B cell (primary cell): ENCODE data around the gene GSTA2. TPM values are rescaled to one million over a fixed set of nuclear protein-coding genes. Genes with fewer than 3 reads are reported as not detected.

Experiments
- ATAC-seq: fragments of 200-7000 bp; cut with Tn5 transposase; one replicate; pipeline ENCODE4 v1.10.0; 2021; ENCODE audit warnings: low read depth, mild to moderate bottlenecking, moderate number of reproducible peaks, moderate library complexity
- CTCF ChIA-PET: fragments of 350-600 bp; sonication (Branson Sonifier 250); formaldehyde crosslinking; loops from one replicate; lab custom pipeline; 2021; ENCODE audit warnings: antibody characterized with exemption, inconsistent platforms; lab: Charles Lee
- POLR2A ChIA-PET: fragments of 350-600 bp; sonication (Branson Sonifier 250); formaldehyde crosslinking; loops from one replicate; lab custom pipeline; 2021; ENCODE audit warnings: antibody characterized with exemption; lab: Charles Lee
- DNase-seq: peaks from one replicate; pipeline ENCODE4 v3.0.0; 2013
- H2AFZ ChIP-seq: 2 replicates; pipeline ENCODE4 v1.6.1; 2012; ENCODE audit warnings: mild to moderate bottlenecking, low read depth, low read length; ENCODE audit not compliant: insufficient read depth, poor library complexity, severe bottlenecking
- H3K27ac ChIP-seq, 2 donors: 1 replicate in 1 of 2; 2 replicates in 1 of 2; pipeline ENCODE4 v1.5.1; 2012 to 2013; ENCODE audit warnings: low read length in 2 of 2, mild to moderate bottlenecking in 2 of 2, moderate library complexity in 1 of 2
- H3K27me3 ChIP-seq, 4 experiments: fragments of 200-600 bp in 1 of 4; sonication (generic) in 1 of 4; replicated peaks in 1 of 4; 1 replicate in 2 of 4; 2 replicates in 2 of 4; pipeline versions ENCODE4 v1.6.1 to v1.7.0; 2013 to 2016; ENCODE audit warnings: low read length in 3 of 4, mild to moderate bottlenecking in 2 of 4, mixed read lengths in 1 of 4, moderate library complexity in 1 of 4; ENCODE audit not compliant: insufficient read depth in 4 of 4, control insufficient read depth in 3 of 4; ENCODE audit errors: control extremely low read depth in 1 of 4
- H3K36me3 ChIP-seq, 2 experiments: replicated peaks in 1 of 2; 1 replicate in 1 of 2; 2 replicates in 1 of 2; pipeline versions ENCODE4 v1.6.1 to v1.7.1; 2013; ENCODE audit warnings: low read length in 1 of 2; ENCODE audit not compliant: insufficient read depth in 2 of 2, control insufficient read depth in 1 of 2; ENCODE audit errors: control extremely low read depth in 1 of 2, extremely low read depth in 1 of 2
- H3K4me1 ChIP-seq, 2 donors: fragments of 200-600 bp in 1 of 2; sonication (generic) in 1 of 2; 1 replicate in 1 of 2; 2 replicates in 1 of 2; pipeline versions ENCODE4 v1.5.1 to v1.6.1; 2013 to 2017; ENCODE audit warnings: low read length in 2 of 2; ENCODE audit not compliant: control insufficient read depth in 2 of 2, insufficient read depth in 2 of 2
- H3K4me2 ChIP-seq: replicated peaks from 2 replicates; pipeline ENCODE3; 2012; ENCODE audit warnings: mild to moderate bottlenecking, low read depth, low read length; ENCODE audit not compliant: poor library complexity, severe bottlenecking
- H3K4me3 ChIP-seq, 5 experiments: fragments of 200-600 bp in 1 of 5; sonication (generic) in 1 of 5; 1 replicate in 3 of 5; 2 replicates in 2 of 5; pipeline versions ENCODE4 v1.5.1 to v1.7.0; 2011 to 2016; ENCODE audit warnings: low read length in 4 of 5, mild to moderate bottlenecking in 4 of 5, low read depth in 2 of 5, control low read depth in 1 of 5, moderate library complexity in 1 of 5; ENCODE audit not compliant: insufficient read depth in 1 of 5; ENCODE audit errors: control extremely low read depth in 1 of 5, extremely low read depth in 1 of 5
- H3K79me2 ChIP-seq: fragments of 200-600 bp; sonication (generic); one replicate; pipeline ENCODE4 v1.6.0; 2016; ENCODE audit warnings: low read length; ENCODE audit not compliant: control insufficient read depth, insufficient read depth
- H3K9ac ChIP-seq: fragments of 200-600 bp; sonication (generic); 2 replicates; pipeline ENCODE4 v1.6.1; 2017; ENCODE audit warnings: mild to moderate bottlenecking, low read length, moderate library complexity
- H3K9me3 ChIP-seq, 3 donors: one replicate each; pipeline versions ENCODE4 v1.6.1 to v1.7.1; 2013; ENCODE audit warnings: low read length in 2 of 3; ENCODE audit not compliant: control insufficient read depth in 2 of 3, insufficient read depth in 1 of 3; ENCODE audit errors: control extremely low read depth in 1 of 3
- H4K20me1 ChIP-seq: 2 replicates; pipeline ENCODE4 v1.6.0; 2012; ENCODE audit warnings: mild to moderate bottlenecking, low read length; ENCODE audit not compliant: insufficient read depth, control insufficient read depth, poor library complexity, severe bottlenecking
- H3K27ac Mint-ChIP-seq: one replicate; pipeline ENCODE4 v1.8.0; 2021; ENCODE audit warnings: mixed read lengths
- H3K27me3 Mint-ChIP-seq: one replicate; pipeline ENCODE4 v1.8.0; 2021; ENCODE audit warnings: mixed read lengths
- H3K4me1 Mint-ChIP-seq: one replicate; pipeline ENCODE4 v1.8.0; 2021; ENCODE audit warnings: mixed read lengths
- H3K4me3 Mint-ChIP-seq: one replicate; pipeline ENCODE4 v1.8.0; 2021; ENCODE audit warnings: mixed read lengths
- H3K9me3 Mint-ChIP-seq: one replicate; pipeline ENCODE4 v1.8.0; 2022; ENCODE audit warnings: mixed read lengths; ENCODE audit not compliant: insufficient read depth
- EZH2 ChIP-seq: IDR thresholded peaks from 2 replicates; pipeline ENCODE4 v1.6.1; 2012; ENCODE audit warnings: borderline replicate concordance, low read depth, mild to moderate bottlenecking, moderate library complexity, low read length; ENCODE audit not compliant: insufficient read depth, poor library complexity, severe bottlenecking
- WGBS: methylation state at CpG from one replicate; pipeline ENCODE4 v1.1.5; 2013; ENCODE audit warnings: missing lambda C conversion rate; ENCODE audit not compliant: insufficient coverage; 5-methylcytosine and 5-hydroxymethylcytosine counted together
- intact Hi-C: fragments of 100-400 bp; cut with micrococcal nuclease; formaldehyde crosslinking; loops from one replicate; pipeline ENCODE4 v1.10.0; 2022
- polyA plus RNA-seq: library from polyadenylated mRNA; depleted of rRNA; stranded (reverse); fragments of >200 nt; gene quantifications from 2 replicates; pipeline ENCODE4 v1.2.3, GENCODE V29; 2012
- total RNA-seq, 2 donors: library from RNA; stranded (reverse); fragments of 120-200 nt in 1 of 2; gene quantifications; 1 replicate in 1 of 2; 2 replicates in 1 of 2; pipeline versions ENCODE4 v1.2.3 to v1.2.4, GENCODE V29; 2013 to 2022
- TF ChIP-seq, protein P1 (sequence below): fragments of 200-600 bp; IDR thresholded peaks from one replicate; pipeline ENCODE4 v1.8.0; 2022; ENCODE audit warnings: antibody characterized with exemption, mild to moderate bottlenecking

Gene GSTA2
- total and polyA plus RNA-seq, 2 donors (not counting 1 experiment from before 2014, with no cell fraction given), result not detected

- no peak overlapping the region for H2AFZ ChIP-seq
- H3K4me3 ChIP-seq, result no peak overlapping the region
- TF ChIP-seq, protein P1, sequence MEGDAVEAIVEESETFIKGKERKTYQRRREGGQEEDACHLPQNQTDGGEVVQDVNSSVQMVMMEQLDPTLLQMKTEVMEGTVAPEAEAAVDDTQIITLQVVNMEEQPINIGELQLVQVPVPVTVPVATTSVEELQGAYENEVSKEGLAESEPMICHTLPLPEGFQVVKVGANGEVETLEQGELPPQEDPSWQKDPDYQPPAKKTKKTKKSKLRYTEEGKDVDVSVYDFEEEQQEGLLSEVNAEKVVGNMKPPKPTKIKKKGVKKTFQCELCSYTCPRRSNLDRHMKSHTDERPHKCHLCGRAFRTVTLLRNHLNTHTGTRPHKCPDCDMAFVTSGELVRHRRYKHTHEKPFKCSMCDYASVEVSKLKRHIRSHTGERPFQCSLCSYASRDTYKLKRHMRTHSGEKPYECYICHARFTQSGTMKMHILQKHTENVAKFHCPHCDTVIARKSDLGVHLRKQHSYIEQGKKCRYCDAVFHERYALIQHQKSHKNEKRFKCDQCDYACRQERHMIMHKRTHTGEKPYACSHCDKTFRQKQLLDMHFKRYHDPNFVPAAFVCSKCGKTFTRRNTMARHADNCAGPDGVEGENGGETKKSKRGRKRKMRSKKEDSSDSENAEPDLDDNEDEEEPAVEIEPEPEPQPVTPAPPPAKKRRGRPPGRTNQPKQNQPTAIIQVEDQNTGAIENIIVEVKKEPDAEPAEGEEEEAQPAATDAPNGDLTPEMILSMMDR, result no peak
- TF ChIP-seq EZH2, result no peak
- Mint-ChIP-seq H3K27me3 (peaks cover 5% of the 10 kb centered on the region), H3K4me1 (peaks cover 5% of the 10 kb centered on the region), H3K27ac (no peak overlapping the region), H3K4me3 (no peak overlapping the region), H3K9me3 (no peaks in the 10 kb centered on the region)
- CTCF ChIA-PET, result no interaction called here
- WGBS, result 86% methylated on average over 1 of the region's 1 CpG
- peaks cover 0 to 1% of the 10 kb centered on the region in 2 donors for H3K4me1 ChIP-seq
- H3K9ac ChIP-seq, result no peak overlapping the region
- H3K36me3 ChIP-seq, result no peaks in the 10 kb centered on the region
- POLR2A ChIA-PET, result no interaction called here
- ATAC-seq, result no peak
- no peak overlapping the region for H3K4me2 ChIP-seq
- no peak for DNase-seq
- no peak overlapping the region for H3K27ac ChIP-seq
- intact Hi-C loops, result no loop called here
- no peaks in the 10 kb centered on the region for H4K20me1 ChIP-seq
- no peaks in the 10 kb centered on the region for H3K9me3 ChIP-seq
- no peaks in the 10 kb centered on the region for H3K79me2 ChIP-seq
- peaks cover 0 to 3% (median 0%) of the 10 kb centered on the region in 4 experiments for H3K27me3 ChIP-seq
Measured at GRCh38 chr6:52729576-52729975, 33.7 kb downstream of the GSTA2 start.

- peaks cover 6% of the 10 kb centered on the region for H3K4me1 Mint-ChIP-seq
- no peak overlapping the region for H3K4me2 ChIP-seq
- H3K27ac ChIP-seq, result no peak overlapping the region
- ATAC-seq (no peak), DNase-seq (no peak)
- 75% methylated on average over 1 of the region's 3 CpGs for WGBS
- no peaks in the 10 kb centered on the region for H3K9me3 Mint-ChIP-seq
- H3K27ac Mint-ChIP-seq, result no peak overlapping the region
- H4K20me1 ChIP-seq, result no peaks in the 10 kb centered on the region
- TF ChIP-seq, protein P1, result no peak
- TF ChIP-seq EZH2, result no peak
- no peak overlapping the region for H3K4me3 ChIP-seq
- H3K9ac ChIP-seq, result no peak overlapping the region
- POLR2A ChIA-PET, result no interaction called here
- H3K27me3 ChIP-seq, result peaks cover 0 to 3% (median 0%) of the 10 kb centered on the region in 4 experiments
- no peaks in the 10 kb centered on the region for H3K9me3 ChIP-seq
- CTCF ChIA-PET, result no interaction called here
- no peak overlapping the region for H2AFZ ChIP-seq
- peaks cover 0 to 3% of the 10 kb centered on the region in 2 donors for H3K4me1 ChIP-seq
- no peak overlapping the region for H3K4me3 Mint-ChIP-seq
- no peaks in the 10 kb centered on the region for H3K36me3 ChIP-seq
- intact Hi-C loops, result no loop called here
- H3K27me3 Mint-ChIP-seq, result peaks cover 5% of the 10 kb centered on the region
- no peaks in the 10 kb centered on the region for H3K79me2 ChIP-seq
Measured at GRCh38 chr6:52728394-52728793, 34.9 kb downstream of the GSTA2 start.
